RCC 7860 (cell line): ENCODE measurements around the gene TMEM134.

Experiments used
- DNase-seq: peaks from one replicate; pipeline ENCODE4 v3.0.0-alpha.2; 2015; ENCODE audit warnings: low spot score
- FAIRE-seq: peaks from 2 replicates; lab custom pipeline; 2012; peaks lifted over from hg19 to GRCh38; lab: Jason Lieb, UNC

Gene TMEM134

DNA sequence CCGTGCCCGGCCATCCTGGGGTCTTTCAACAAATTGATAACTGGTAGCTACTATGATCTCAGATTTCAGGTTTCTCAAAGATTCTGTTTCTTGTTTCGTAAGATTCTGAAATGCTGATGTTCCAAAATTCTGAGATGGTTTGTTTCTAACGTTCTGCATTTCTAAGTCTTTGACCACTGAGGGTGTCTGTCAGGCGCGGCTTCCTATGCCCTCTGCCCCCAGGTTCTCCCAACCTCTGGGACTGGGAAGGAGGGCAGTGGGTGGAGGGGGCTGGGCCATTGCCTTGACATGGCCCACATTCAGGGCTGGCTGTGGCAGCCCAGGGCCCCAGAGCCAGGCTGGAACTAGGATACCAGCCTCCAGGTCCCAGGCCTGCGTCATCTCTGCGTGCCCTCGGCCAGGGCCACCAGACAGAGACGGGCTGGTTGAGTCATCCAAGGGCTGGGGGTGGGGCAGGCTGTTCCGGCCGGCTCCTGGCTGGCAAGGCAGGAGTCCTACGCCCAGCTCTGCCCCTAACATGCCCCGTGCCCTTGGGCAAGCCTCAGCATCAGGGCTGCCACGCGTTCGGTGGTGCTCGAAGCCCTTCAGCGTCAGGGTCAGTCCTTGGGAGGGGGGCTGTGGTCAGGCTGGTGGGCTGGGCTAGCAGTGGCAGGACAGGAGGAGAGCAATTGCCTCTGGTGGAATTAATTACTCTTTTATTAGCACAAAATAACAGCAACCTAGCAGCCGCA lies 5.2 kb downstream of the TMEM134 start:
- FAIRE-seq (no peak), DNase-seq (peak; percentile 75)

- FAIRE-seq: no peak
- no peak for DNase-seq
Observed at GRCh38 chr11:67463186-67463585, 5.9 kb downstream of the TMEM134 start.

GRCh38 chr11:67458266-67458665 lies 10.8 kb downstream of the TMEM134 start:
- no peak for FAIRE-seq
- no peak for DNase-seq

DNA sequence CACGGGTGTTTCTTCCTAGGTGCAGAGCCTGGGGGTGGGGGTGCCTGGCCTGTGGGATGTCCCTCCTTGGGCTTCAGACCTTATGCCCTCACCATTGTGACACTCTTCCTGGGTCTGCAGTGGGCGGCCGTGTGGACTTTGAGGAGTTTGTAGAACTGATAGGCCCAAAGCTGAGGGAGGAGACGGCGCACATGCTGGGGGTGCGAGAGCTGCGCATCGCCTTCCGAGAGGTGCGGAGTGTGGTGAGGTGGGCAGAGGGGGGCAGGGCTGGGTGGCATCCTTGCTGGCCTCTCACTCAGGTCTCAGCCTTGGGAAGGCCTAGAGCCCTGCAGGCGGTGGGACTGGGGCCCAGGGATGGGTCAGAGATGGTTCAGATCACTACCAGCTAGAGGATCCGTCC lies 11.6 kb downstream of the TMEM134 start:
- FAIRE-seq (no peak), DNase-seq (no peak)

GRCh38 chr11:67456068-67456705 lies 12.9 kb downstream of the TMEM134 start:
- DNase-seq (no peak), FAIRE-seq (no peak)

DNA sequence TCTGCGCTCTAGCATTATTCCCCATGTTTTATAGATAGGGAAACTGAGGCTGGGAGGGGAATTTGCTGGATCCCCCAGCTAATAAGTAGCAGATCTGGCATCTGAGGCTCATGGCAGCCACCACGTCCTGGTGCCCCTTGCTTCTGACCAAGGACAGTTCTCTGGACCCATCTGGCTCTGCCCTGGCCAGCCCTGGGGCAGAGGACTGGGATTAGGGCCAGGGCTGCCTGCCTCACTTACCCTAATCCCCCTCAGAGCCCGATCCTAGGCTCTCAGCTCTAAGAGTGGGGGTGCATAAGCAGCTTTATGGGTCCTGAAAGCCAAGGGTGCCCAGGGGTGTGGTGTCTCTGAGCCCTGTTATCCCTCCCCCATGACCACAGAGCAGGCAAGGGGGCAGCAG lies 14.0 kb downstream of the TMEM134 start, which contains the start of gene CABP4:
CABP4 (plus strand) TSS at position 301 of the 400 bp plus-strand sequence; CDS start at position 371, 70 bp downstream.
- FAIRE-seq (no peak), DNase-seq (no peak)

DNA sequence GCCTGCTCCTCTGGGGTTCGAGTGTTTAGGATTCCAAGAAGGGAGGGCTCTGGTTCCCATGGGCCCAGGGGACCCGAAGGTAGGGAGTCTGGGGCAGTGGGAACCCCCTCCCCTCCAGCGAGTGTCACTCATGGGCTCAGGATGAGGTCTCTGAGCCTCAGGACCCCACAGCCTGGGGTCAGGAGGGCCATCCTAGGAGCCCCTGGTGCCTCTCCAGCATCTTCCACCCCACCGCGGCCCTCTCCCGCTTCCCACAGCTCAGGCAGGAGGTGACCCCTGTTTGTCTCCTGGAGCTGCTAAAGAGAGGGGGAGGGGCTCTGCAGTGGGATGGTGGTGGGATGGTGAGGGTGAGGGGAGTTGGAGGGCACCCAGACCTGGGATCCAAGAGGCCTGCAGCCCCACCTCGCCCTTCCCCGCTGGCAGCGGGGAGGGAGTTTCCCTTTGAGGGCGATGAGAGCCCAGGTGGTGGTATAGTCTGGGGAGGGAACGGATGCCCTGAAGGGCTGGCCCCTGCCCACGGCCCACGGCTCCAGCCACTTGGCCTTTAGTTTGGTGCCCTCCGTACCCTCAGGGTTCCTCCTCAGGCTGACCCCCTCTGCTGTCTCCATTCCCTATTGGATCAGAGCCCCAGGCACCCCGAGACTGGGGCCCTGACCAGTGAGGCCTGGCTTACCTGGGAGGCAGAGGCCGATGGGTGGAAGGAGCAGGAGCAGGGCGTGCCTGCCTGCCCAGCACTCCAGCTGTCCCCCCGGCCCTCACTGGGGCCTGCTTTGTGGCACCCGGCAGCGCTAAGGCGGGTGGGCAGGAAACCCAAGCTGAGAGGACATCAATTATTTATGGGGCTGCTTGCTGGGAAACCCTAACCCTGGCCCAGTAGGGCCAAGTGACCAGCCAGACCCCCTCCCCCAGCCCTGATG lies 15.0 kb downstream of the TMEM134 start:
- FAIRE-seq: no peak
- DNase-seq: no peak

DNA sequence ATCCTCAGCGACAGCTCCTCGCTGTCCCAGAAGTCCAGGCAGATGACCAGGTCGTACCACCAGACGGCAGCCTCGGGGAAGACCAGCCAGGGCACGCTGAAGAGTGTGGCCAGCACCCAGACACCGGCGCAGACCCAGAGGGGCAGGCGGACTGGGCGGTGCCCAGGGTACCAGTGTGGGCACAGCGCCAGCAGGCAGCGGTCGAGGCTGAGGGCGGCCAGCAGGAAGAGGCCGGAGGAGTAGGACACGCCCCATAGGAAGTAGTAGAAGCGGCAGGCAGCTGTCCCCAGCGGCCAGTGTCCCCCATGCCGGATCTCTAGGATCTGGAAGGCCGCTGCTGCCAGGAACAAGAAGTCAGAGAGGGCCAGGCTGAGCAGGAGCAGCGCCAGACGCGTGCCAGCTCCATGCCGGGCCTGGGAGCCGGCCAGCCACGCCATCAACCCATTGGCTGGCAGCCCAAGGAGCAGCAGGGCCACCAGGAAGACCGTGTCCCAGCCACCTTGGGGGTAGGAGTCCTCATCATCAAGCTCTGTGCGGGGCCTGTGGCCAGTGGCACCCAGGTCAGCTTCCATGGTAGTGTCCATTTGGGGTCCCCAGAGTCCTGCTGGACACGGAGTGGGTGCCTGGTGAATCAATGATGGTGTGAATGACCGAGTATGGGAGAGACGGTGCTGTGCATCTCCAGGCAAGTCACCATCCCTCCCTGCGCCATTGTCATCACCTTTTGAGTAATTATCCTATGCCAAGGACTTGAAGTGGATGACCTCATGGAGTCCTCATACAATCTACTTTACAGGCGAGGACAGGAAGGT lies 16.7 kb downstream of the TMEM134 start, which contains the start of gene GPR152:
GPR152 (minus strand) TSS at position 589 of the 812 bp plus-strand sequence; CDS start at position 584, 5 bp downstream.
- no peak for FAIRE-seq
- no peak for DNase-seq

GRCh38 chr11:67451658-67451976 lies 17.4 kb downstream of the TMEM134 start:
- no peak for DNase-seq
- FAIRE-seq: no peak

GRCh38 chr11:67450796-67451657 lies 18.0 kb downstream of the TMEM134 start:
- FAIRE-seq (no peak), DNase-seq (no peak)

DNA sequence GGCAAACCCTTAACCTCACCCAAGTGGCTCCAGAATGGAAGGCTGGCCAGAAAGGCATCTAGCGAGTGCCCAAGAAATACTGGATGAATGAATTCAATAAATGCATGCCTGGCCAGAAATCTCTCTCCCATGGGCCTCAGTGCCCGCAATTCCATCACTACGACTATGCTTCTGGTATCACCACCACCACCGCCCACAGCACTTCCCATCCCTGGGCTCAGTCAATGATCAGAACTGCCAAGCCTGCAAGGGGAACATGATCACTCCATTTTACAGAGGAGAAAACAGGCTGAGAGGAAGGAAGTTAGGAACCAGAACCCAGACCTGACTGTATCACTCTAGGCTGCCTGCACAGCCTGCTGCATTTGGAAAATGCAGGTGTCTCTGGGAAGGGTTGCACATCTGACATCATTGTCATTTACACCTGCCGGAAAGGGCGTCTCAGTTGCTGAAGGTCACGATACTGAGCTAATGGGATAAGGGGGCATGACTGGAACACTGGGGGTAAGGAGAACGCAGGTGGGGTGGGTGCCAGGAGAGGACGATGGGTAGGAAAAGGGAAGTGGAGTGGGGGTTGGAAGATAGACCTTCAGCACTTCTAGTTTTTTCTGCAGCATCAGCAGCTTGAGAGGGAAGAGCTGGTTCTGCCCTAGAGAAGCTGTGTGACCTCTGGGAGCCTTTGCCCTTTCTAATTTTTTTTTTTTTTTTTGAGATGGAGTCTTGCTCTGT lies 19.8 kb downstream of the TMEM134 start:
- FAIRE-seq (no peak), DNase-seq (no peak)

- FAIRE-seq (no peak), DNase-seq (no peak)
Observed at GRCh38 chr11:67448220-67448609, 20.8 kb downstream of the TMEM134 start.

DNA sequence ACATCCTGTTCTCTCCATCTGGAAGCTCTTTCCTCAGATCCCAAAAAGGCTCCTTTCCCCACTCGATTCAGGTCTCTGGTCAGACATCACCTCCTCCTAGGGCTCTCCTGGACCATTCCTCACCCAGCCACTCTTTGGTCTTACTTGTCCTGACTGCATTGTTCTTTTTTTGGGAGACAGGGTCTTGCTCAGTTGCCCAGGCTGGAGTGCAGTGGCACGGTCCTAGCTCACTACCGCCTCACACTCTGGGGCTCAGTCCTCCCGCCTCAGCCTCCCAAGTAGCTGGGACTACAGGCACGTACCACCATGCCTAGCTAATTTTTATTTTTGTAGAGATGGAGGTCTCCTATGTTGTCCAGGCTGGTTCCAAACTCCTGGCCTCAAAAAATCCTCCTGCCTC lies 23.5 kb downstream of the TMEM134 start:
- no peak for FAIRE-seq

DNA sequence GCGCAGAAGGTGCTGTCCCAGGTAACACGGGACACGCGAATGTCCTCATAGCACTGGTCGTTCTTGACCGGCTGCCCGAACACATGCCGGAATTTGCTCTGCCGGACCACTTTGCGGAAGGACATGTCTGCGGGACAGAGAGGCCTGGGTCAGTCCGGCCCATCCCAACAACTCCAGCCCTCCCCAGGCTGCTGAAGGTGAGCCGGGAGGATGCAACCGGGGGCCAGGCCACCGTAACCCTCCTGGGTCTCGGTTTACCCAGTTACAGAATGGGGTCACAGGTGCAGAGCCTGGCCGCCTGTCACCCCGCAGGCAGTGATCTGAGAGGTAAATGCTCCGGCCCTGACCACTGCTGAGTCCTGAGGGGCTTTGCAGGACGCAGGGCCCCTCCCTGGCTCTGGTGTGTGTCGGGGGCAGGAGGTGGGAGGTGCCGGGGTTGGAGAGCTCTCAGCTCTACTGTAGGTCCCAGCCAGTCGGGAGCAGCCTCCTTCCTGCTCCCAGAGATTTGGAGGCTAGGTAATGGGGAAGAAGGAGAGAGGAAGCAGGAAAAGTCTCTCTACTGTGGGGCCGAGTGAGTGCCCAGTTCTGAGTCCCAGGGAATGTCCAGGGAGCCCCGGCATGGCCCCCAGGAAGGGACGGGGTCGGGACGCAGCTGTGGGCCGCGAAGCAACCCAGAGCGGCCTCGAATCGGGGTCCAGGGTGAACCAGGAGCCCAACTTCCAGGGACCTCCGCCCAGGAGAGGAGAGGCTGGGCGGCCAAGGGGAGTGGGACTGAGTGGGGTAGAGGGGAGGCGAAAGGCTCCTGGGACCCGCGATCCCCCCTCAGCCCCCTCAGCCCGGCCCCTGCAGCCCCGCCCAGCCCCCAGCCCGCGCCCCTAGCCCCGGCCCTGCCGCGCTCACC lies 26.3 kb downstream of the TMEM134 start:
- no peak for FAIRE-seq

More for the DNA sequence above, 23.5 kb downstream of the TMEM134 start:
- no peak for DNase-seq

GRCh38 chr11:67441731-67442351 lies 27.2 kb downstream of the TMEM134 start:
- FAIRE-seq (no peak), DNase-seq (no peak)

More for the DNA sequence above, 26.3 kb downstream of the TMEM134 start:
- DNase-seq: no peak

GRCh38 chr11:67441098-67441563 lies 27.9 kb downstream of the TMEM134 start:
- FAIRE-seq (no peak), DNase-seq (no peak)
